ENCODE data around the gene MTNR1A. TPM values are rescaled to one million over a fixed set of nuclear protein-coding genes. Genes with fewer than 3 reads are reported as not detected.

MTNR1A gene
- total and polyA plus RNA-seq, 2 of the 4 experiments (the other 2 are of a cell fraction), result not detected

GRCh38 chr4:186599483-186599882 is 44.1 kb upstream of the MTNR1A start:
- BruUV-seq (replicated peaks), result no TSS peak
- no peak overlapping the region for H3K4me3 ChIP-seq (ENCODE audit: insufficient read depth, low read depth, low read length)
- intact Hi-C loops (cut with micrococcal nuclease) (no loop called here), in situ Hi-C loops (cut with MboI; ENCODE audit: low sequenced_read_pairs) (no loop called here), dilution Hi-C loops (cut with HindIII; ENCODE audit: low sequenced_read_pairs, unreplicated experiment) (no loop called here)
- 93% methylated on average over 6 of the region's 10 CpGs; no CpG with 5 or more reads in 1 of the 2 experiments for WGBS, 2 experiments (ENCODE audit: extremely low coverage in 2 of 2, insufficient read length in 1 of 2)
- ChIA-PET CTCF (no interaction called here), POLR2A (ENCODE audit: unreplicated experiment) (no interaction called here)
- H3K9me1 ChIP-seq (ENCODE audit: insufficient read depth, low read length), result peaks cover 8% of the 10 kb centered on the region
- H3K36me3 ChIP-seq (ENCODE audit: control insufficient read depth, insufficient read depth, low read length), result peaks cover 78% of the 10 kb centered on the region
- DNase-seq (no peak), ATAC-seq (ENCODE audit: low read depth) (no peak)
- no peak overlapping the region for H3K27ac ChIP-seq (ENCODE audit: insufficient read depth, low read length)
- no peaks in the 10 kb centered on the region for H3K9me3 ChIP-seq (ENCODE audit: control insufficient read depth, insufficient read depth, low read length)
- H2BK120ac ChIP-seq (ENCODE audit: low read depth, low read length), result no peak overlapping the region
- H2BK15ac ChIP-seq (ENCODE audit: low read depth, low read length), result no peak overlapping the region
- H4K8ac ChIP-seq (ENCODE audit: low read depth in 2 of 2, low read length in 2 of 2), result no peak overlapping the region
- H2AK5ac ChIP-seq (ENCODE audit: low read depth, low read length), result no peak overlapping the region
- H4K5ac ChIP-seq (ENCODE audit: low read depth, low read length), result no peak overlapping the region
- H3K9ac ChIP-seq (ENCODE audit: low read depth, low read length), result no peak overlapping the region
- H2BK5ac ChIP-seq (ENCODE audit: low read depth, low read length, poor library complexity, severe bottlenecking), result no peak overlapping the region
- no peak overlapping the region for H3K4me2 ChIP-seq (ENCODE audit: low read depth, low read length)
- no peak overlapping the region for H3K23ac ChIP-seq (ENCODE audit: low read depth, low read length)
- no peak overlapping the region for H3K4ac ChIP-seq (ENCODE audit: low read depth, low read length)
- no peak overlapping the region for H2BK20ac ChIP-seq (ENCODE audit: low read depth, low read length)
- H3K14ac ChIP-seq (replicated peaks; ENCODE audit: low read depth, low read length), result no peak overlapping the region
- H4K20me1 ChIP-seq (ENCODE audit: insufficient read depth, low read length), result peaks cover 44% of the 10 kb centered on the region
- H3K4me1 ChIP-seq (ENCODE audit: control insufficient read depth, insufficient read depth, low read length), result no peaks in the 10 kb centered on the region
- no peak for TF ChIP-seq CHD1 (IDR thresholded peaks at IDR 0.05; ENCODE audit: low read depth, low read length)
- no peak for TF ChIP-seq CEBPB (IDR thresholded peaks at IDR 0.05; ENCODE audit: low read depth, low read length)
- H3K79me1 ChIP-seq (ENCODE audit: low read depth in 1 of 2, low read length in 2 of 2), result peaks cover 25 to 68% of the 10 kb centered on the region in 2 experiments
- H4K91ac ChIP-seq (ENCODE audit: insufficient read depth, low read depth, low read length), result no peak overlapping the region
- H2AK9ac ChIP-seq (replicated peaks; ENCODE audit: low read depth, low read length, poor library complexity), result no peak overlapping the region
- H3K18ac ChIP-seq (ENCODE audit: low read depth, low read length), result no peak overlapping the region
- no peaks in the 10 kb centered on the region for H3K27me3 ChIP-seq (ENCODE audit: control insufficient read depth, insufficient read depth, low read length)
- H2AFZ ChIP-seq (replicated peaks; ENCODE audit: low read length, poor library complexity), result no peak overlapping the region
- H3K56ac ChIP-seq (ENCODE audit: extremely low read depth, insufficient read depth, low read length), result no peak overlapping the region

Measured in IMR-90 (cell line).